ENCODE results near the gene NES.

GRCh38 chr1:156691191-156691590, 14.0 kb upstream of the NES start:
- TF ChIP-seq POLR2A (IDR thresholded peaks at IDR 0.05; ENCODE audit: low read depth, low read length): no peak
- TF ChIP-seq POLR2AphosphoS5 (IDR thresholded peaks at IDR 0.05; ENCODE audit: low read depth, low read length): no peak

All from GM12891 (cell line).